ENCODE measurements around the gene GAS7.

GAS7 gene

GRCh38 chr17:10155371-10156076 lies 42.9 kb downstream of the GAS7 start:
- no peak for TF ChIP-seq CTCF (IDR thresholded peaks at IDR 0.05; ENCODE audit: insufficient read depth, low read depth, low read length, missing control alignments)
- no peak for DNase-seq (ENCODE audit: low read depth)
- H3K4me3 ChIP-seq (ENCODE audit: low read length), result no peak overlapping the region

- TF ChIP-seq CTCF (IDR thresholded peaks at IDR 0.05; ENCODE audit: insufficient read depth, low read depth, low read length, missing control alignments), result no peak
- no peak overlapping the region for H3K4me3 ChIP-seq (ENCODE audit: low read length)
- no peak for DNase-seq (ENCODE audit: low read depth)
These were observed 46.5 kb downstream of the GAS7 start for GRCh38 chr17:10151667-10152496.

- DNase-seq (ENCODE audit: low read depth), result peak; percentile 7
- H3K4me3 ChIP-seq (ENCODE audit: low read length), result no peak overlapping the region
- no peak for TF ChIP-seq CTCF (IDR thresholded peaks at IDR 0.05; ENCODE audit: insufficient read depth, low read depth, low read length, missing control alignments)
These were observed 48.6 kb downstream of the GAS7 start for GRCh38 chr17:10149573-10150399.

DNA sequence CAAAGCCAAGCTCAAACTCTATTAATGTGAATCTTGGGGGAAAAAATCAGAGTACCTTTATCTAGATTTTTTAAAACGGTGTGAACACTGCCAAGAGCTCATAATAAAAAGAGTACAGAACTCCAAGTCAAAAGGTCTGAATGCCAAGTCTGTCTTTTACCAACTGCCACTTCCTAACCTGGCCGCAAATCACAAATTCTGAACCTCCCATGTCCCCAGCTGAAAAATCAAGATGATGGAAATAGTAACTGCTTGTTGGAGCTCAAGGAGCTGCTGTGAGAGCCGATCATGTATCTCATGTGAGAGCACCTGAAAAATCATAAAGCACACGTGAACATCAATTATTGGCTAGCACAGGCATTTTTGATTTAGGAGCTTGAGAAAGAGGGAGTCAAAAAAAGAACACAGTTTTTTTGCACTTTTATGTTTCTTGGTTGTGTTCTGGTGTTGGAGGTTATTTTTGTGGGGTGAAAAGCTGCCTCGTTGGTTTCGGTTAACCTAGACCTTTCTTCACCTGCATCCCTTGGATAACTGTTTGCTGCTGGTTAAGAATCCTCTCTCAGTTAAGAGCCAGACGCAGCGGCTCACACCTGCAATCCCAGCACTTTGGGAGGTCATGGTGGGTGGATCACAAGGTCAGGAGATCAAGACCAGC lies 50.5 kb downstream of the GAS7 start:
- TF ChIP-seq CTCF (IDR thresholded peaks at IDR 0.05; ENCODE audit: insufficient read depth, low read depth, low read length, missing control alignments), result no peak
- no peak overlapping the region for H3K4me3 ChIP-seq (ENCODE audit: low read length)
- no peak for DNase-seq (ENCODE audit: low read depth)

DNA sequence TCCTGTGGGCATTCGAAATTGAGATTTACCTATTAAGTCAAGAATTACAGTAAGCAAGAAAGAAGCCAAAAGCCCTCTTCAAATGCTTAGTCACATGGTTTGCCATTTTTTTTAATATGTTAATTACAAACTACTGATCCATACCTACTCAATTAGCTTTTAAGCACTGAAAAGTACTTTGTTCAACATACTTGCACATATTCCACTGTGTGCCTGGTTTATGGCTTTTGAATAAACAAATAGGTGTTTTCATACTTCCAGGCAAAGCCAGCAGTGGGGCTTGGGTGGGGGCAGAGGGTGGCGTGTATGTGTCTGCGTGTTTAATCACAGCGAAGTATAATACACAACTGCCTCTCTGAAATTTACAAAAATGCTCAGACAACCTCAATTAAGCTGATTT lies 51.4 kb downstream of the GAS7 start:
- H3K4me3 ChIP-seq (ENCODE audit: low read length), result no peak overlapping the region
- no peak for DNase-seq (ENCODE audit: low read depth)
- no peak for TF ChIP-seq CTCF (IDR thresholded peaks at IDR 0.05; ENCODE audit: insufficient read depth, low read depth, low read length, missing control alignments)

DNA sequence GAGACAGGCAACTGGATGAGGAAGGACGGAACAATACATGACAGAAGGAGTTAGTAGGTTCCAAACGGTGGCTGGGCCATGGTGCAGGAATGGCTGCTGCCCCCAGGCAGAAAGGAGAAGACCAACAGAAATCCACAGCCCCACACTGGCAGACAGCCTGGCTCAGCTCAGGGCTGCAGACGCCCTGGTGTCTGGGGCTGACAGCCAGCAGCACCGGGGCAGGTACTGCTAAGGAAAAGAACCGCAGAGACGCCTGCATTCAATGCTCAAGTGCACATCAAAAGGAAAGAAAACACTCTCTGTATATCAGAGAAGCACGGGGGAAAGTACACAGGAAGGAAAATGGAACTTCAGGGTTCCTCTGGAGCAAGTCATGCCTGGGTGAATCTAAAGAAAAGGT lies 53.4 kb downstream of the GAS7 start:
- H3K4me3 ChIP-seq (ENCODE audit: low read length), result no peak overlapping the region
- DNase-seq (ENCODE audit: low read depth), result no peak
- TF ChIP-seq CTCF (IDR thresholded peaks at IDR 0.05; ENCODE audit: insufficient read depth, low read depth, low read length, missing control alignments), result no peak
